ENCODE measurements around the gene NEIL1.
"Not testable (repeated sequence)": the region's sequence is repeated elsewhere in the genome, so short reads cannot be mapped to it uniquely, and the experiment has no call there.

NEIL1 gene

DNA sequence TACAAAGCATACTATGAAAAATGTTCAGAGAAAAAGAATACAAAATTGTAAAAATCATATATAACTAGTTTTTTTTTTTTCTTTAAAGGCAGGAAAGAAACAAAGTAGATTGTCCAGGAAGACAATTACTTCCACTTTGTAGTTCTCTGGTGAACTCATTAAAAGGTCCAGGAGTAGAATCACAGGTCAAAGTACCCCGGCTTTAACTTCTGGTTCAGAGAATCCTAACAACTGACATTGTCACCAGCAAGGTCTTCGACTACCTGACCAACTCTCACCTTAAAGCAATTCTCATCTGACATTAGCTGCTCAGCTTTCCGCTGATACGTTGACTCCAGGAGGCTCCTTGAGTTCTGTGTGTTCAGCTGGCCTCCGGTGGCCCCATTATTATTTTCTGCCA lies 37.1 kb downstream of the NEIL1 start:
- not testable (repeated sequence) for DNase-seq

DNA sequence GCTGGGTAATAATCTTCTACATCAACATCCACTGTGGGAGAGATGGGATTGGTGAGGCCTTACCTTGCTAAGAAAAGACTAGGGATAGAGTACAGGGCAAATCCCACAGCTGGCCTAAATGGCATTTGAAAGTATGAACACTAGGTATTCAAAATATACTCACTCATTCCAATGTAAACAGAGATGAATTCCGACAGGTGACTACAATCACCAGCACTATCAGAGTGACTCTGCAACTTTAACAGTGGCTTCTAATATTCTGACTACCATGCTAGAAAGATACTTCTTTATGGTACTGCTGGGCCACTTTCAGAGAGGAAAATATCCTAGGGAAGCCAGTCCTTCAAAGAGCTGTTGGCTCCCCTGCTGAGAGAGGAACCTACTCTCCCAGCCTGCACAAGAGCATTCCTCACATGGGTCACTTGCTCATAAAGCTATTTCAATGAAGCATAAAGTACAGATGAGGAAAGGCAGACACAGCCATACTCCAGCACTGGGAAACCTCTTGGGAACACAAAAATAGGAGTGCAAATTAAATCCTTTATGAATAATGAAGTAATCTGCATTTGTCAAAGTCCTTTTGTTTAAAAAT lies 43.0 kb downstream of the NEIL1 start:
- DNase-seq, result no peak

DNA sequence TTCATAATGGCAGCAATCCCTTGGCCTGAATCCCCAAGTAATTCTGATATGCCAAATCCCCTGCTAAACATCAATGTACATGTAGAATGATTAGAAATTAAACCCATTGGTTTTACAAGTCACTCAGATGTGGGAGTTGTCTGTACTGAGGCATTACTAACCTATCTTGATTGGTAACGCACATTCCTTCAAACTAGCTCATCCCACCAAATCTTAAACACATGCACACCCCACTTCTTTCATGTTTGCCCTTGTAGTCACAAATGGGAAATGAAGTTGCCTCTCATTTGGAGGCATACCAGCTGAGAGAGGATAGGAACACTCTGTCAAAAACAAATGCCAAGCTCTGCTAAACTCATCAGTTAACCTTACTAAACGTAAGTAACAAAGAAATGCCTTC lies 50.7 kb downstream of the NEIL1 start:
- DNase-seq, result no peak

DNA sequence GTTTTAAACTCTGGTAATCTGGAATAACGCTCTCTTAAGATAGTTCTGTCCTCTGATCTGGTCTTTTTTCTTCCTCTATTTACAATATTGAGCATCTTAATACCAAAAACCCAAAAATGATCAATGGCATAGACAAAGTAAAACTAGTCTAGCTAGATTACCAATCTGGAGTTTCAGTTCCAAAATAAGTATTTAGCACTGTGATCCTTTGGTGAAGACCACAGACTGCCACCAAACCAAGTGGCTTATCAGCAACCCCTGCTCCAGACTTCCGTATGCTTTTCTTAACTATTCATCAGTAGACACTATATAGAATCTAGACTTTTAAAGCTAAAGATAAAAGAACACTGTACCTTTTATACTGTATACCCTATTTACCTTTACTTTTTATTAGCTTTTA lies 57.1 kb downstream of the NEIL1 start:
- DNase-seq, result no peak
